Putamen (tissue), 1 donor: ENCODE results near the gene SYT7.

Experiments
- DNase-seq: peaks from one replicate; pipeline ENCODE4 v3.0.0-alpha.2; 2016; ENCODE audit warnings: low spot score

The SYT7 gene

DNA sequence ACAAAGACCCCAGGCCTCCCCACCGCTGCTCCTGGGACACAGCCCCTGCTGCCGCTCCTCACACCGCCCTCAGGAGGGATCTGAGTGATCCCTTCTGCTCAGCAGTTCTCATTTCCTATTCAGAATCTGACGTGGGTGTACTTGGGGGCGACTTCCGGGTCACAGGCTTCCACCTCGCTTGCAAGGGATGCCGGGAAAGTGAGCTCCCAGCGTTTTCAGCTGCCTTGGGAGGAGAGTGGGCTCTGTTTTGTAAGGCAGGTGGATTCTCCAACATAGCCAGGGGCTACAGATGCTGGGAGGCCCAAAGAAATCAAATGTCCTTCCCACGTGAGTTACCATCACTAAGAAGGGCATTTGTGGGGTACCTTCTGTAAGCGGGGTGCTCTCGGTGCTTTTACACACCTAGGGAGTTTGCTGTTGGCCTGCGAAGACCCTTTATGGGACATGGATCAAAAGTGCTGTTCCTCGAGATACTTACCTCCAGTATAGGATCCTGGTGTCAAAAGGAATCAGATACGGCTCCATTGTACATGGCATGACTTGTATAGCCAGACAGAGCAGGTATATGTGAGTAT lies 82.0 kb downstream of the SYT7 start:
- DNase-seq, result peak; percentile 70

DNA sequence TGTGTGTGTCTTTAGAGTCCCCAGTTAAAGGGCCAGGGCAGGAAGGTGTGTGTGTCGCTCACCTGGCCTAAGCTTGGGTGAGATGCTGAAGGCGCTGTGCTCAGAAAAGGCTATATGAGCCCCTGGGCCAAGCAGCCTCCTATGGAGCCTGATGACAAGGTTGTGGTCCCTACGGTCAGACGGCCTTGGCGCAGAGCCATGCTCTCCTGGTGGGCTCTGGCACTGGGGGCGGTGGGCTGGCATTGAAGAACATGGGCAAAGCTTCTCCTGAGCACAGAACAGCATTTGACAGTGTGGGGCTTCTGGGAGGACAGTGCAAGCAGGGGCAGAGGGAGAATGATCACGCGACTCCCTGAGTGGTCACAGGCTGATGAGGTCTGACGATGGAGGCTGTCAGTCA lies 83.0 kb downstream of the SYT7 start:
- DNase-seq, result no peak

DNA sequence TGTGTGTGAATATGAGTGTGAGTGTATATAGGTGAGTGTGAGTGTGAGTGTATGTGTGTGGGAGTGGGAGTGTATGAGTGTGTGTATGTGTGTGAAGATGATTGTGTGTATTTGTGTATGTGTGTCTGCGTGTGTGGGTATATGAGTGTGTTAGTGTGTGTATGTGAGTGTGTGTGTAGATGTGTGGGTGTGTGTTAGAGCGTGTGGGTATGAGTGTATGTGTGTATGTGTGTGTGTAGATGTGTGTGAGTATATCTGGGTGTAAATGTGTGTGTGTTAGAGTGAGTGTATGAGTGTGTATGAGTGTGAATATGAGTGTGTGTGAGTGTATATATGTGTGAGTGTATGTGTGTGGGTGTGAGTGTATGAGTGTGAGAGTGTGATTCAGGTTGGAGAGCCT lies 83.4 kb downstream of the SYT7 start:
- DNase-seq, result no peak

DNA sequence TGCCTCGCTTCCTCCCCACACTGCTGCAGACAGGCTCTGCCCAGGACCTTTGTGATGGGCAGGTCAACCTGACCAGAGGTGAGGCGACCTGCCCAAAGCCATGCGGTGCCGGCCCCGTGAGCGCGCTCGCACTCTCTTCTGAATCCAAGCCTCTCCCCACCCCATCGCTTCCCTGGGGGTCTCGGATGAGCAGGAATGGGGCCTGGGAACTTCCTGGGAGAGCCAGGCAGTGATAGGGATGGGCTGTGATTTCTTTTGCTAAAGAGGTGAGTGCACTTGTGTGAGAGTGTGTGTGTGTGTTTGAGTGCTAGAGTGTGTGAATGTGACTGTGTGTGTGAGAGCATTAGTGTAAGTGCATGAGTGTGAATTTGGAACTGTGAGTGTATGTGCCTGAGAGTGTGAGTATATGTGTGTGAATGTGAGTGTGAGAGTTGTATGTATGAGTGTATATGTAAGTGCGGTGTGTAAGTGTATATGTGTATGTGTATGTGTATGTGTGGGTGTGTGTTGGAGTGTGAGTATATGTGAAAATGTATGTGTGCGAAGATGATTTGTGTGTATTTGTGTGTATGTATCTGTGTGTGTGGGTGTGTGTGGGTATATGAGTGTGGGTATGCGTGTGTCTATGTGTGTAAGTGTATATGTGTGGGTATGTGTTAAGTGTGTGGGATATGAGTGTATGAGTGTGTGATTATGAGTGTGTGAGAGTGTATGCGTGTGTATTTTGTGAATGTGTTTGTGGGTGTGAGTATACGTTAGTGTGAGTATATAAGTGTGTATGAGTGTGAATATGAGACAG lies 84.1 kb downstream of the SYT7 start:
- DNase-seq, result no peak

DNA sequence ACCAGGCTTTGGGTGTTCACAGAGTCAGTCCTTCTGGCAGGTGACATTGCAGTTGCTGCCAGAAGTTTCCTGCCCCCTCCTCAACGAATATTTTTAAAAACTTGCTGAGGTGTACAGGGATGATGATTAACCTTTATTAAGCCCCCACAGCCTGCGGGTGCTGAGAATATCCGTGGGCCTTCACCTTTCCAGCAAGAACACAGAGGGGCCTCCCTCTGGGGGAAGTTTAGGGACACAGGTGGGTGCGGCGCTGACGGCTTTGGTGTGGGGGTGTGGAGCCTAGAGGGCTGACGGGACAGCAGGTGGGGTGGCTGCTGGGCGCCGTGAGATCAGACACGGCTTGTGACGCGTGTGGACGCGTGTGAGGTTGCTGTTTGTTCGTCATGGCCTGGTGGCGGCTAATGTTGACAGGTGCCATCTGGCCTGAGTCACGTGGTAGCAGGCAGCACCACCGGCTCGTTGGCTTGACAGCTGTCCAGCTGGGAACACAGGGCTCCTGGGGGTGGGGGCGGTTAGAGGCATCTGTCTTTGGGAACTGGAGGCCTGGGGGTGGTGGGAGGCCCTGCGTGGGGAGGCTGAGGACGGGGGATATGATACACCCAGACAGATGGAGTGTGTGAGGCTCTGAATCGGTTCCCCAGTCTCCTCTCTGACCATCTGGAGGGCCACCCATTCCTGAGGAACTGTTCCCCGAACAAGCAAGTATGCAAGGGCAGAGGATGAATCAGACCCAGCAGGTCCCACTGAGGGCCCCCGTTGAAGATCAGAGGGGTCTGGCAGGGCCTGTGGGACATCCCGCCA lies 84.9 kb downstream of the SYT7 start:
- peak; percentile 73 for DNase-seq

DNA sequence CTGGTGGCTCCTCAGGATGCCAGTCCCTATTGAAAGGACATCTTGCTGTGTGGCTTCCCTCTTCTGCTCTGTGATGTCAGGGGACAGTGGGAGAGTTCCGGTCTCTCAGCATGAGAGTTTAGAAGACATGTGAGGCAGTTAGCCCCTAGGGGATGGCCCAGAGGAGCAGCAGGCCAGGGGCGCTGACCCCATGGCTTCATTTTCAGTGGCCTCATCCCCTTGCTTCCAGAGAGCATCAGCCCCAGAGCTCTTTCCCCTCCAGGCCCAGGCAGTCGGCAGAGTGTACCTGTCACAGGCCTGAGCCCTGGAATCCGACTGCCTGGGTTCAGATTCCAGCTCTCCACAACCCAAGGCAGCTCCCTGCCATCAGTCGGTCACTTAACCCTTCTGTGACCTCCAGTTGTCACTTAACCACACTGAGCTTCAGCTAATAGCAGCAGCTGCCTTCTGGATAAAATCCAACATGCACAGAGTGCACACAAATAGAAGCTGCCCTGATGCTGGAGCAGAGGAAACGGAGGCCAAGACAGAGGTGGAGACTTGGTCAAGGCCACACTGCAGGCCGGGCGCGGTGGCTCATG lies 86.4 kb downstream of the SYT7 start:
- DNase-seq, result no peak

DNA sequence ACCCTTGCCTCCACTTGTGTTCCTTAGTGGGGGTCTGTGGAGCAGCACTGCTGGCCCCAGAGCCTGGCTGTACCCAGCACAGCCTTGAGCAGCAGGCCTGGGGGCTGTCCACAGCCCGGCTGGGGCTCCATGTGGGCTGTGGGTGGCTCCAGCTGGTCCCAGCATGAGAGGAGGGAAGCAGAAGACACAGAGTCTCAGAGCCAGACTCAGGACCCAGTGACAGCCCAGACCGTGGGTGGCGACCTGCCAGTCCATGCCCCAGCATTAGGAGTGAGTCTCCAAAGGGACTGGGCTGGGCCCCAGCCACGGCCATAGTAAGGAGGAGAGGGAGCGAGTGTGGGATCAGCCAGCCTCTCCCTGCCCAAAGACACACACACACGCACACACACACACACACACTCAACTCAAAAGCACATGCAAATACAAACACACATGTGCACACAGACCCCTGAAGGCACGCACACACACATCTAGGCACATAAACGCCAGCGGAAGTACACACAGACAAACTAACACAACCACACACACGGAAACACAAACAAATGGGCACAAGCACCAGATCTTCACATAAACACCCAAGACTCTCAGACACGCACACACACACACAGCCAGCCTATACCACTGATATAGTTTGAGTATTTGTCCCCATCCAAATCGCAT lies 89.0 kb downstream of the SYT7 start:
- no peak for DNase-seq

DNA sequence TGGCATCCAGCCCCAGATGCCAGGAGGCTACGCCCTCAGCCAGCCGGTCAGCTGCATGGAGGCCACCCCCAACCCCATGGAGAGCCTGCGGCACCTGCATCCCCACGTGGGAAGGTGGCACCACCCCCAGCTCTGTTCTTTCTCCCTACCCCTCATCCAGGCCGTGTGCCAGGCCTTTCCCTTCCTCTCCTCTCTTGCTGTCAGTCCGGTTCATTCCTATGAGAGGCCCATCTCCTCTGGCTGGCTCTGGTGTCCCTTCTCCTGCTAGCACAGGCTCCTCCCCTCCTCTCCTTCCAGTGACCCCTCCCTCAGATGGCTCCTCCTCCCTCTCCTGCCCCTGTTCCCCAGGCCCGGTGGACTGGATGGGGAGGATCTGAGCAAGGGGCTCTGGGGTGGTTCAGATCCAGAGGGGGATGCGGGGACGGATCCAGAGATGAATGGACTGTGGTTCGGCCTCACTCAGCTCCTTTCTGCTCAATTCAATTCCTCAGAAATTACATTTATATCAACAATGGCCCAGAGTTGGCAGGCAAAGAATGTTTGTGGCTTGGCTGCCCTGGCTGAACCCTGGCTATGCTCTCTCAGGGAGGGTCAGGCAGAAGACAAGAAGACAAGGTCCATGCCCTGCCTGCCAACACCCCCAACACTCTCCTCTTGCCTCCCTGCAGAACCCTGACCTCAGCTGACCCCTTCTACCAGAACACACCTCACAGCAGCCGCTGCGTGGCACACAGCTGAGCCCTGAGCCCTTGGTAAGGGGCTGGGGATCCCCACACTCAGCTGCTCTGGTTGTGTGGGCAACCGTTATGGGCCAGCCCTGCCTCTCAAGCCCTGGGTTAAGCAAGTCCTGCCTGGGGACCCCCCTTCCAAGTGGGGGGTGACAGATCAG lies 90.8 kb downstream of the SYT7 start:
- no peak for DNase-seq

DNA sequence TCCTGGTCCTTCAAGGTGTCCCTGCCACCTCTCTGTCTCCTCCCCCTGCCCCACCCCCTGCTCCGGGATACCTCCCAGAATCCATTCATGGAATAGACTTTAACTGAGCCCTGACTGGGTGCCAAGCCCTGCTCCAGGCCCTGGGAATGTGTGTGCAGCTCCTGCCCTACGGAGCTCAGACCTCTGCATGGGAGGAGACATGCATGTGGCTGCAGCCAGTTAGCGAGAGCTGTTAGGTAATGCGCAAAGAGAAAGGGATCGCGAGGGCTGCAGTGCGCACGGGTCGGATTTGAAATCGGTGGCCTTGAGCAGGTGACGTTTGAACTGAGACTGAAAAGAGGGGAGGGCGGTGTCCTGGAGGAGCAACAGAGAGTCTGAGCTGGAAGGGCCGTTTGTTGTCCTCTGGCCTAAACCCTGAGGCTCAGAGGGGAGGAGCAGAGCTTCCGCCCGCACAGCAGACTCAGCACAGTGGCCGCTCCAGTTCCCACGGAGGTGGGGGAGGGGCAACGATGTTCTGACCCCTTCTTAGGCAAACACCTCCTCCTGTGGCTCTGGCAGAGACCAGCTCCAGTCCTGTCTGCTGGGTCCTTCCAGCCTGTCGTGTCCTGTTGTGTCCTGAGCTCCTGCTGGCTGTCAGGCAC lies 92.1 kb downstream of the SYT7 start:
- no peak for DNase-seq

DNA sequence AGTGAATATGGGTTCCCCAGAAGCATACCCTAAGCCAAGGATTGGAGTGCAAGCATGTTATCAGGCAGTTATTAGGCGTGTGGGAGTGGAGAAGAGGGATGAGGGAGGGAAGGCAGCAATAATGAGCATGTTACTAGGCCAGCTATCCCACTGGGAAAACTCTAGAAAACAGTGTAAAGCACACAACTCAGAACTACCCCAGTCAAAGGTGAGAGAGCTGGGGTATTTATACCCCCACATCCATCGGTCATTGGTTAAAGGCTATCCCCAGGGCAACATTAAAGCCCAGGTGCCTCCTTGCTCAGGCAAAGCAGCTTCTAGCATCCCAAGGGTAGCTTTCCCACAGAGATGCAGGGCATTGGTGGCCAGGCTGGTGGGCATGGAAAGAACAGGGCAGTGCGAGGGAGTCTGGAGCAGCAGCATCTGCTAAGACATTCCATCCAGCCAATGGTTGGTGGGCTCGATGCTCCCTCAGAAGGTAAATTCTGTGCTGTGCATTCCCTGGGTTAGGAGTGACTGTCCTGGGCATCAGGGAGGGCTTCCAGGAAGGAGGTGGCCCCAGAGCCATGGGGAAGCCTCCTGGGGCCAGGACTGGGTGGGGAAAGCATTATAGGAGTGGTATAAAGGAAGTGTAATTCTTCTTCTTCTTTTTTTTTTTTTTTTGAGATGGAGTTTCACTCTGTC lies 93.4 kb downstream of the SYT7 start:
- DNase-seq, result no peak

DNA sequence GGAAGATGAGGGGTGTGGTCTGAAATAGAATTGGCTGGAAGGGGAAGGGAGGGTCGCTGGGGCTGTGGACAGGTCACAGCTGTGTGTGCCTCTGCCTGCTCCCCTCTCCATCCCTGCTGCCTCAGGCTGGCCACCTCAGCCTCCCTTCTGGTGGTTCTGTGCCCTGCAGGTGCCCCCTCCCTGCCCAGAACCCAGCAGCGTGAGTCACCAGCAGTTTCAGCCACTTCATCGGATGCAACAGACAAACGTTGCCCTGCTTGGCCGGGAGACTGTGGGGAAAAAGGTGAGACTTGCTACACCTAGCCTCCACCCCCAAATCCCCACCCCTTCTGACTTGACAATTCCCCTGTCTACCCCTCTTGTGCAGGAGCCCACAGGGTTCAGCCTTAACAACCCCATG lies 94.1 kb downstream of the SYT7 start:
- DNase-seq, result no peak

DNA sequence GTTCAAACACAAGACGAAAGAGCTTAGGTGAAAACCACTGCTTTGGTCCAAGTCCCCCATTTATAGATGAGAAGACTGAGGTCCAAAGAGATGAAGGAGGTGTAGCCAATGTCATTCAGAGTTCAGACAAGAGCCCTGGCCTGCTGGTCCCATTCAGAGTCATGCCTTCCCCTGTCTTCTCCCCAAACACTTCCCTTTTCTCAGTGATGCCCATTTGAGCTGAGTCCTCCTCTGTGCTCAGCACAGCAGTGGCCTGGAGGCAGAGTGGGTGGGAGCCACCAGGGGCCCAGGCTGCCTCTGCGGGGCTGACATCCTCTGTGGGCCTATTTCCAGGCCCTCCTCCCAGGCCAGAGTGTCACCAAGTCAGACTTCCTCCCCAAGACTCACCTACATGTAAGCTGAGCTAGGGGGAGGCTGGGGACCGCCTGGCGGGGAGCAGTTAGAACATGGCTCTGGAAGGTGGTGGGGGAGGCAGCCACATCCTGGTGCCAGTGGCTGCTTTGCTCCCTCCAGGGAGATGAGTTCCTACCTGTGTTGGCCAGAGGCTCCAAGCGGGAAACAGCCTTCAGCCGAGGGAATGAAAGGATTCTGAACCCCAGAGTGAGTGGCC lies 94.8 kb downstream of the SYT7 start:
- no peak for DNase-seq

DNA sequence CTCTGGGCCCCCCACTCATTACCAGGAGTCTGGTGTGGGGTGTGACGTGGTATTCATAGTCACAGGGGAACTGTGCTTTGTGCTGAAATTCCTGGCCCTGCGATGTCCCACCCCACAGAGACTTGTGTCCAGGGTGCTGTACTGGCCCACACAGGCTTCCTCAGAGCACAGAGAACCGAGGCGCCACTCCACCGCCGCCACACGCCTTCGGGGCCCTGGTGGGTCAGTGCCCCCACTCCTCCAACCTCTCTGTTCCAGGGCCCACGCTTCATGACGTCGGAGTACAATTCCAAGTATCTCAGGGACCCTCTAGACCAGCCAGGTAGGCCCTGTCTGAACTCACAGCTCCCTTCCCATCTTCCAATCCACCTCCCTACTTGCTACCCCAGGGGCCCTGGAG lies 95.8 kb downstream of the SYT7 start:
- no peak for DNase-seq

DNA sequence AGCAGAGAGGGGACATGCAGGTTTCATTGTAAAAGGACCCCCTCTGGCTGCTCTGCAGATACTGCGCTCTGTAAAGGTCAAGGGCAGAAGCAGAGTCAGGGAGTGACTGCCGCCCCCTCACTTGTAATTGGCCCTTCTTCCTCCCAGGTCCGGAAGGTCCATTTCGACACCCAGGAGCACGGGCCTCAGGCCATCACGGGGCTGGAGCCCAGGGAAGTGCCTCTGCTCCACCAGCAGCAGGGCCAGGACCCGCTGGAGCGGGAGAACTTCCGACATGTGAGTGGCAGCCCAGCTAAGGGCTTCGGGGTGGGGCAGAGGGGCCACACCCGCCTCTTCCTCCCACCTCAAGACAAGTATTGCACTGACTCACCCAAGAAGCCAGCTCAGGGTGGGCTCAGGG lies 96.3 kb downstream of the SYT7 start:
- DNase-seq, result no peak

DNA sequence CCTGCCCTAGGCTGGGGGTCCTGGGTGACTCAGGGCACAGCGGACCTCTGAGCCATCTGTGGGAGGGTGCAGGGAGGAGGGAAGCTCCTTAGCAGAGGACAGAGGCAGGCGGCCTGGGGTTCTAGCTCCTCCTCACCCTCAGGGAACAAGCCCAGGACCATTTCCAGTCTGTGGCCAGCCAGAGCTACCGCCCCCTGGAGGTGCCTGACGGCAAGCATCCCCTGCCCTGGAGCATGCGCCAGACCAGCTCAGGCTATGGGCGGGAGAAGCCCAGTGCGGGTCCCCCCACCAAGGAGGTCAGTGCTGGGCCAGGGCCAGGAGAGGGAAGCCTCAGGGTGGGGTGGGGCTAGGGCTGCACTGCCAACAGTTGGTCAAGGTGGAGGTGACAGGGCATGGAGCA lies 98.4 kb downstream of the SYT7 start:
- DNase-seq, result no peak

DNA sequence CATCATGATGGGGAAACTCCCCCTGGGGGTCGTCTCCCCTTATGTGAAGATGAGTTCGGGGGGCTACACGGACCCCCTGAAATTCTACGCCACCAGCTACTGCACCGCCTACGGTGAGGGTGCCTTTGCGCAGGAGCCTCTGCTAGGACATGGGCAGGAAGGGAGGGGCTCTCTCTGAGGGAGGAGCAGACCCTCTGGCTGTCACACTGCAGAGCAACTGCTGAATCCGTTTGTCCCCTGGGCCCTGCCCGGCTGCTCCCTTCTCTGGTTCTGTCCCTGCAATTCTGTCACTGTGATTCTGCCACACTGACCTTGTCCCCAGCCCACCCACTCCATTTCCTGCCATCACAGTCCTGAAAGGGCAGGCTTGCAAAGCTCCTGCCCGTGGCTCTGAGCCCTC lies 99.1 kb downstream of the SYT7 start:
- DNase-seq, result no peak

DNA sequence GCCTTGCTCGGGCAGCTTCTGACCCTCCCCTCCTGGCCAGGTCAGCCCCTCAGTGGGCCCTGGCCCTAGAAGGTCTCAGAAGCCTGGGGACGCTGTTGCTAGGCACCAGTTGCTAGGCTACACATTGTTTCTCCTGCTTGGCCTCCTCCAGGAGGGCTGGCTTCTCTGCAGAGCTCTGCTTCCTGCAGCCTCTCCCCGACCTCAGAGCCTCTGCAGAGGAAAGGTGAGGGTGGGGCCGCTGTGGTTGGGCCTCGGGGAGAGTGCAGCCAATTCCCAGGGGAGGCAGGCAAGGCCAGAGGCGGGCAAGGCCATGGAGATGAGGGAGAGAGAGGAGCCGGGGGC lies 99.9 kb downstream of the SYT7 start:
- DNase-seq, result no peak

DNA sequence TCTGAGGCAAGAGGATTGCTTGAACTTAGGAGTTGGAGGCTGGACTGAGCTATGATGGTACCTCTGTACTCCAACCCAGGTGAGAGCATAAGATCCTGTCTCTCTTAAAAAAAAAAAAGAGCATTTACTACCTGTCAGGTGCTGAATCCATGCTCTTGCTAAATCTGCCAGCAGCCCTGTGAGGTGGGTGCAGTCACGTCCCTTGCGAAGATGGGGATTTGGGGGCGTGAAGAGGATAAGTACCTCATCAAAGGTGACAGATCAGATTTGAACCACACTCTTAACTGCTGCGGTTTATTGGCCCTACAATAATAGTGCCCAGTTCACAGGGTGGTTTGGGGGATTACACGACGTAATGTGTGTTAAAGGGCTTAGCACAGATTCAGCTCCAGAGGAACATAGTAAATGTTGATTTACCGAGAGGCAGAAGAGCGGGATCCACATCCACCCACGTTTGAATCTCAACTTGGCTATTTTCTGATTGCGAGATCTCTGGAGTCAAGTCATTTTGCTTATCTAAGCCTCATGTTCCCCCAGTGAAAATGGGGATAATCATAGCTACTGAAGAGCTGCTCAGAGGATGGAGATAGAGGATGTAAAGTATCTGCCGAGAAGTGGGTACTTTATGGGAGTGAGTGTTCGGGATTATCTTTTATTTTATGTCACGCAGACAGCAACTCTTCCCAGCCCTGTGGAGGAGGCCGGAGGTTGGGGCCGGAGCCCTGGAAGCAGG lies 100.4 kb downstream of the SYT7 start:
- DNase-seq, result peak; percentile 65
